ENCODE measurements around the gene VRK3.
"Not testable (repeated sequence)": the region's sequence is repeated elsewhere in the genome, so short reads cannot be mapped to it uniquely, and the experiment has no call there.

The VRK3 gene

DNA sequence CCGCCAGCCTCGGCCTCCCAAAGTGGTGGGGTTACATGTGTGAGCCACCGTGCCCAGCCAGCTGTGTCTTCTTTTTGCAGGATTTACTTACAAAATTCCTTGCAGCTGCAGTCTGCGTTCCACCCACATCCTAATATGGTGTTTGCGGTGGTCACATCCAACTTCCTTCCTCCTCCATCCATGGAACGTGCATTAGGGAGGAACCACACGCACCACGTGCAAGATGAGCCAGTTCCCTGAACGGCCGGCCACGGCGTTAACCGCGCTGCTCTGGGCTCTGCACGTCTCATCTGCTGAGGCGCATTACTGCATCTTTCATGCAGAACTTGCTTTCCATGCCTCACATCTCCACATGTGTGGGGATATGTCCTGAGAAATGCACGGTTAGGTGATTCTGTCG lies 51.2 kb downstream of the VRK3 start:
- TF ChIP-seq CTCF (IDR thresholded peaks at IDR 0.05; ENCODE audit: low read length) (no peak), EZH2 (IDR thresholded peaks at IDR 0.05; ENCODE audit: borderline replicate concordance, low read length) (no peak)
- no peaks in the 10 kb centered on the region for H3K4me1 ChIP-seq (ENCODE audit: insufficient read depth, low read length, severe bottlenecking)
- no peak overlapping the region for H3K27ac ChIP-seq (ENCODE audit: low read depth, low read length, poor library complexity, severe bottlenecking)
- no peaks in the 10 kb centered on the region for H3K27me3 ChIP-seq (ENCODE audit: insufficient read depth, low read length)
- H3K9me3 ChIP-seq (ENCODE audit: low read length) = no peaks in the 10 kb centered on the region
- H4K20me1 ChIP-seq (ENCODE audit: insufficient read depth, low read length) = no peaks in the 10 kb centered on the region
- H3K9me2 ChIP-seq (ENCODE audit: low read depth, low read length) = no peaks in the 10 kb centered on the region
- no peak overlapping the region for H3K4me2 ChIP-seq (ENCODE audit: low read length)
- no peaks in the 10 kb centered on the region for H3K79me2 ChIP-seq (ENCODE audit: insufficient read depth, low read length)
- no peaks in the 10 kb centered on the region for H3F3A ChIP-seq (ENCODE audit: insufficient read depth, low read length)
- no peak overlapping the region for H3K4me3 ChIP-seq (ENCODE audit: low read depth, low read length, poor library complexity, severe bottlenecking)
- no peaks in the 10 kb centered on the region for H3K36me3 ChIP-seq (ENCODE audit: insufficient read depth, low read length)
- no peak overlapping the region for H3K9ac ChIP-seq (ENCODE audit: low read length)
- no peak overlapping the region for H2AFZ ChIP-seq (ENCODE audit: low read length)

GRCh38 chr19:49972841-49973240 lies 52.3 kb downstream of the VRK3 start:
- no peak overlapping the region for H3K9ac ChIP-seq (ENCODE audit: low read length)
- H3K9me2 ChIP-seq (ENCODE audit: low read depth, low read length) = no peaks in the 10 kb centered on the region
- H4K20me1 ChIP-seq (ENCODE audit: insufficient read depth, low read length) = no peaks in the 10 kb centered on the region

DNA sequence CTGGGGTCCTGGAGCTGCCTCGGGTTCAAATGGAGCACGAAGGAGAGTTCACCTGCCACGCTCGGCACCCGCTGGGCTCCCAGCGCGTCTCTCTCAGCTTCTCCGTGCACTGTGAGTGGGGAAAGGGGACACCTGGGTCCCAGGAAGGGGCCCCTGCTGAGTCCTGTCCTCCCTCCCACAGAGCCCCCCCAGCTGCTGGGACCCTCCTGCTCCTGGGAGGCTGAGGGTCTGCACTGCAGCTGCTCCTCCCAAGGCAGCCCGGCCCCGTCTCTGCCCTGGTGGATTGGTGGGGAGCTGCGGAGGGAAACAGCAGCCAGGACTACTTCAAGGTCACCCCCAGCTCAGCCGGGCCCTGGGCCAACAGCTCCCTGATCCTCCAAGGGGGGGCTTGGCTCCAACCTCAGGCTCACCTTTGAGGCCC lies 53.2 kb downstream of the VRK3 start:
- H3K9me3 ChIP-seq (ENCODE audit: low read length) = no peaks in the 10 kb centered on the region
- H3K9ac ChIP-seq (ENCODE audit: low read length) = no peak overlapping the region
- no peaks in the 10 kb centered on the region for H3K4me1 ChIP-seq (ENCODE audit: insufficient read depth, low read length, severe bottlenecking)
- no peak overlapping the region for H3K4me2 ChIP-seq (ENCODE audit: low read length)
- H3K79me2 ChIP-seq (ENCODE audit: insufficient read depth, low read length) = no peaks in the 10 kb centered on the region
- H3F3A ChIP-seq (ENCODE audit: insufficient read depth, low read length) = no peaks in the 10 kb centered on the region
- H3K9me2 ChIP-seq (ENCODE audit: low read depth, low read length) = no peaks in the 10 kb centered on the region
- no peaks in the 10 kb centered on the region for H4K20me1 ChIP-seq (ENCODE audit: insufficient read depth, low read length)
- H3K36me3 ChIP-seq (ENCODE audit: insufficient read depth, low read length) = no peaks in the 10 kb centered on the region
- no peak overlapping the region for H2AFZ ChIP-seq (ENCODE audit: low read length)
- H3K4me3 ChIP-seq (ENCODE audit: low read depth, low read length, poor library complexity, severe bottlenecking) = no peak overlapping the region
- no peak overlapping the region for H3K27ac ChIP-seq (ENCODE audit: low read depth, low read length, poor library complexity, severe bottlenecking)
- peaks cover 4% of the 10 kb centered on the region; the same call in 1 of the 2 replicates for H3K27me3 ChIP-seq (ENCODE audit: insufficient read depth, low read length)
- no peak for TF ChIP-seq EZH2 (IDR thresholded peaks at IDR 0.05; ENCODE audit: borderline replicate concordance, low read length)
- no peak for TF ChIP-seq CTCF (IDR thresholded peaks at IDR 0.05; ENCODE audit: low read length)

More at GRCh38 chr19:49972841-49973240, 52.3 kb downstream of the VRK3 start:
- Histone ChIP-seq H2AFZ (ENCODE audit: low read length) (no peak overlapping the region), H3F3A (ENCODE audit: insufficient read depth, low read length) (no peaks in the 10 kb centered on the region), H3K4me2 (ENCODE audit: low read length) (no peak overlapping the region), H3K27ac (ENCODE audit: low read depth, low read length, poor library complexity, severe bottlenecking) (no peak overlapping the region), H3K4me3 (ENCODE audit: low read depth, low read length, poor library complexity, severe bottlenecking) (no peak overlapping the region), H3K79me2 (ENCODE audit: insufficient read depth, low read length) (no peaks in the 10 kb centered on the region), H3K4me1 (ENCODE audit: insufficient read depth, low read length, severe bottlenecking) (no peaks in the 10 kb centered on the region), H3K27me3 (ENCODE audit: insufficient read depth, low read length) (peaks cover 4% of the 10 kb centered on the region; the same call in 1 of the 2 replicates), H3K36me3 (ENCODE audit: insufficient read depth, low read length) (no peaks in the 10 kb centered on the region), H3K9me3 (ENCODE audit: low read length) (no peaks in the 10 kb centered on the region)
- TF ChIP-seq CTCF (IDR thresholded peaks at IDR 0.05; ENCODE audit: low read length) (no peak), EZH2 (IDR thresholded peaks at IDR 0.05; ENCODE audit: borderline replicate concordance, low read length) (no peak)

DNA sequence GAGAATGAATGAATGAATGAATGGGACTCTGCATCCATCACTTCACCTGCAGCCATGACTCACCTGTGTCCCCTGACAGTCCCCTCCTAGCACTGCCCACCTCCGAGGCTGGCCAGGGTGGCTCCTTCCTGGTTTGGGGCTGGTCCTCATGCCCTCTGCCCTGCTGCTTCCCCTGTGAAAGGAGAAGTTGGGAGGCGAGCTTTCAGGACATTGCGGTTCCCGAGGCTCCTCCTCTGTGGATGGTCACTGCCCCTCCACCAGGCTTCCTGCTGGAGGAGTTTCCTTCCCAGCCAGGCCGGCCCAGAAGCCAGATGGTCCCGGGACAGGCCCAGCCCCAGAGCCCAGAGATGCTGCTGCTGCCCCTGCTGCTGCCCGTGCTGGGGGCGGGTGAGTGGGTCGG lies 55.8 kb downstream of the VRK3 start:
- not testable (repeated sequence) for H3K9ac ChIP-seq (ENCODE audit: low read length); H3K4me2 ChIP-seq (ENCODE audit: low read length); H4K20me1 ChIP-seq (ENCODE audit: insufficient read depth, low read length); H3K9me3 ChIP-seq (ENCODE audit: low read length); H3K27me3 ChIP-seq (ENCODE audit: insufficient read depth, low read length); H2AFZ ChIP-seq (ENCODE audit: low read length); H3K36me3 ChIP-seq (ENCODE audit: insufficient read depth, low read length); H3K9me2 ChIP-seq (ENCODE audit: low read depth, low read length); H3K27ac ChIP-seq (ENCODE audit: low read depth, low read length, poor library complexity, severe bottlenecking); H3K4me3 ChIP-seq (ENCODE audit: low read depth, low read length, poor library complexity, severe bottlenecking); H3F3A ChIP-seq (ENCODE audit: insufficient read depth, low read length); H3K4me1 ChIP-seq (ENCODE audit: insufficient read depth, low read length, severe bottlenecking); H3K79me2 ChIP-seq (ENCODE audit: insufficient read depth, low read length)

Measured in OCI-LY1 (cell line).